HG03159 (cell line): ENCODE results near the gene NEK11.

Experiments
- ATAC-seq: cut with Tn5 transposase; IDR thresholded peaks from one replicate; pipeline ENCODE4 v1.9.1; 2021; ENCODE audit warnings: mild to moderate bottlenecking, moderate library complexity; ENCODE audit not compliant: unreplicated experiment

Gene NEK11

GRCh38 chr3:131221731-131222130, 195.1 kb downstream of the NEK11 start:
- ATAC-seq = no peak

- ATAC-seq = no peak
Observed at GRCh38 chr3:131222599-131222998, 195.9 kb downstream of the NEK11 start.

GRCh38 chr3:131223373-131224289, 197.0 kb downstream of the NEK11 start:
- ATAC-seq = no peak

- ATAC-seq = no peak
Observed at GRCh38 chr3:131224886-131225550, 198.3 kb downstream of the NEK11 start.

- ATAC-seq = no peak
Observed at GRCh38 chr3:131228522-131228921, 201.8 kb downstream of the NEK11 start.

GRCh38 chr3:131231710-131232389, 205.2 kb downstream of the NEK11 start:
- no peak for ATAC-seq

DNA sequence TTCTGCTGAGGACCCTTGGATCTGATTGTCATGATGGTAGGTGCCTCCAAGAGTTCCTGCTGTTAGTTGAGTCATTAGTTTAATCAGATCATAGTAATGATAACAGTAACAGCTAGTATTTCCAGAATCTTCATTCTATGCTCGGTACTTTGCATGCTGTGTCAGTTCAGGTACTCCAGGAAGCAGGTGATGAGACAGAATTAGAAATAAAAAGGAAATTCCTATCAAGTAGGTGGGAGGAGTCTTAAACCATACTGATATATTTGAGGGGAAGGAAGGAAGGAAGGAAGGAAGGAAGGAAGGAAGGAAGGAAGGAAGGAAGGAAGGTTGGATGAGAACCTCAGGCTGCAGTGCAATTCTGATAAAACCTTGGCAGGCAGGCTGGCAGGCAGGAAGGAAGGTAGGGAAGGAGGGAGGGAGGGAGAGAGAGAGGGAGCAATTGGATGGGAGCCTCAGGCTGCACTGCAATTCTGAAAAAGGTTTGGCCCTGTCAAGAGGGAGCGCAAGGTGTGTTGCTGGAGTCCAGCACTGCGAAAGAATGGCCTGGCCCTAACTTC, 206.1 kb downstream of the NEK11 start:
- no peak for ATAC-seq

DNA sequence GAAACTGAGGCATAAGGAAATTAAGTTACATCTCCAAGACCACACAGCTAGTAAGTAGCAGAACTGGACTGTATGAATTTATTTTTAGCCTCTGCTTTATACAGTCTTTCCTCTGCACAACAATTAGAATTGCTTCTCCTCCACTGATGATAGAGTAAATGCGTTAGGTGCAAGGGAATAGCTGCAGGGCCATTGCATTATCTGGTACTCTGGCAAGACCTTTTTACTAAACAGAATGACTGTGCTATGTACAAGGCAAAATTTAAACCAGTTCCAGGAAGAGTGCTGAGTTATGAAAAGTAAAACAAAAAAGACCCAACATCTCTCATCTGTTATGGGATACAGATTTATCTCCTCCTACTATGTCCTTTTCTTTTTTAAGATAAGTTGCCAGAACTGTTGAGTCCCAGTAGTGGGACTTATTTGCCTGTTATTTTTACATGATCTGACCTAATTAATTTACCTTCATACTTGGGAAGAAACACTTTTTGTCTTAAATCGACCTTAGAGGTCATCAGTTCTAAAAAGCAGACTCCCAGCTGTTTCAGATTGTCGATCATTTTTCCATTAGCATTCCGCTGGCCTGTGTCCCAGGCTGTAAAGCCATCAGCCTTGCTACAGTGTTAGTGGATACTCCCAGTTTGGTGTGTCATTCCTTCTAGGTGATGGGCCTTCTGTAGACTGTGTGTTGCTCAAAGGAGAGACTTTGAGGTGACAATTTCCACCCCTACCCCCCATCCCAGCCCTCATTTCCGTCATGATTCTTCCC, 207.4 kb downstream of the NEK11 start:
- ATAC-seq = no peak

DNA sequence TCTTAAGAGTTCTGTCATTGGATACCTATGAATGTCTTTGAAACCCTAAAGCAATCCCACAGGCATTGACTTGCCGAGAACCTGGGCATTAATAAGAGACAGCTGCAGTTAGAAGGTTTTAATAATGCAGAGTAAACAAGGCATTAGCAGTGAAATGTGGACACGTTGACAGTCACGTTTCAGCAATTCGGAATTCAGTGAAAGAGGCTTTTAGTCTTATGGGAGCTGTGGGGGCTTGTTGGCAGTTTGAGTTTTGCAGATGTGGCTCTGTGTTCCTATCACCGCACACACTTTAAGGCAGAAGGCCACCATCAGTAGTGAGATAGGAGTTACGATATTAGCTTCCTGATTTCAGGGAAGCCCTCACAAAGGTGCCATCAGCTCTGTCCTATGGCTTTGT, 209.7 kb downstream of the NEK11 start:
- ATAC-seq = no peak

GRCh38 chr3:131238496-131238895, 211.8 kb downstream of the NEK11 start:
- ATAC-seq = no peak

GRCh38 chr3:131239267-131239666, 212.6 kb downstream of the NEK11 start:
- no peak for ATAC-seq

GRCh38 chr3:131242201-131242600, 215.5 kb downstream of the NEK11 start:
- ATAC-seq = no peak

DNA sequence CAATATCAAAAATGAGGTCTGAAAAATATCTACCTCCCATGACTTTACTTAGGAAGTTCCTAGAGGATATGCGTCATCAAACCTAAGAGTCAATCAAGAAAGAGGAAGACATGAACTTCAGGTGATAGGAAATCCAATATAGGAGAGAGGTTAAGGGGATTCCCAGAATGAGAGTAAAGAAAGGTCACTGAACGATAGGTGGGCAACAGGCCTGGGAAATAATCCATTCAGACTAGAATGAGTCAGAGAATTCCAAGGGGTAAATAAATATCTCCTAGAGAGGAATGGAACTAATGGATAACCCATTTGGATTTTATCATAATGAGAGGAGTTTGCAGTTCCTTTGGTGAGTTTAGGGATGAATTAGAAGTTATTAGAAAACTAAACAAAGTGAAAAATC, 223.8 kb downstream of the NEK11 start:
- ATAC-seq = no peak

GRCh38 chr3:131260525-131260924, 233.8 kb downstream of the NEK11 start:
- ATAC-seq = no peak

DNA sequence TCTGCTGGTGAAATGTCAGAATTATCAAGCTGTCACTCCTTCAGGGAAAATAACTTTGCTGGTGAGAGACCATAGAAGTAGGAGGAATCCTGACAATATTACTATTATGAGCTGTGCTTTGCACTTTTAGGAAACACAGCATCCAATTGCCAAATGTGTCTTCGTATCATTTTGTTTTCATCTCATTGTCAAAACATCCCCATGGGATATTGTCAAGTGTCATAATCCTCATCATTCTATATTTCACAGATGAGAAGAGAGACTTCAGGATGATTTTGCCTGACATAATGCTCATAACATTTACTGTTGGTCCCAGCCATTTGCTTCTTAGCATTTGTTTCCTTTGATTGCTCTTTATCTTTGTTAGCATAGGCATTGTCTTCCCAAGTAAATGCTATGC, 234.4 kb downstream of the NEK11 start:
- ATAC-seq = no peak

- no peak for ATAC-seq
Observed at GRCh38 chr3:131275556-131275955, 248.9 kb downstream of the NEK11 start.

DNA sequence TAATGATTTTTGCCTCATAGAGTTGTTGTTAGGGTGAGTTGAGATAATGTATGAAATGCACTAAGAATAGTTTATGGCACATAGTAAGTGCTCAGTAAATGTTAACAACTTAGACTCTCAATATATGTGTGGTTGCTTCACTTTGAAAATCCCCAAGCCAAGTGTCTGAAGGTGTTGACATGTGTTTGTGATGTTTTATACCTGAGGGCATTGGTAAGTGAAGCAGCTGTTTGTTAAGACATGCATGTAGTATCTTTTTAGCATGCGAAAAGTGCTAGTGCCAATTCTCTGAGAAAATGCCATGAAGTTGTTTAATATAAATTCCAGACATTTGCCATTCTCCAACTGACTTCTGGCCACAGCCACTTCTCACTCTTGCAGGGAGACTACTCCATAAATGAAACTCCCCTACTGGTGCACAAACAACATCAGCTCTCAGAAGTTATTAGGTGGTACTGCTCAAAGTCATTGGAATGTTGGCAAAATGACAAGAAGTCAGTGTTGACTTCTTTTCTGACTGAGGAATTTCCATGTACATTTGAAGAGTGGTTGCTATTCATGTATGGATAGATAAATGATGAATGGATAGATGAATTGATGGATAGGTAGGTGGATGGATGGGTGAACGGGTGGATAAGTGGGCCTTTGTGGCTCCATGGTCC, 251.3 kb downstream of the NEK11 start:
- ATAC-seq = no peak

DNA sequence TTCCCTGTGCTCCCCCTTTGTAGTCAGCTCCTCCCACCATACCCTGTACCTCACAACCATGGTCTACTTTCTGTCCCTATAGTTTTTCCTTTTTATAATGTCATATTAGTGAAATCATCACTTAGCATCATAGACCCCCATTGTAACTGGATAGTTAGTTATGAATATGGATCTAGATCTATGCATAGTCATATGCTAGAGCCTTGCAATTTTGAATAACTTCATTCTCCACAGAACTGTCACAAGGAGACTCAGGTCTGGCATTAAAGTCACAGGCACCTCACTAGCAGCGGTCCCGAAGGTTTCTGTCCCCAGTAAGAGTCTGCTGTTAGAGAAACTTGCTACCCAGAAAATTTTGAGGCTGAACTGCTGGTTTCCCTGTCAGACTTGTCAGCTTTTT, 252.9 kb downstream of the NEK11 start:
- no peak for ATAC-seq

DNA sequence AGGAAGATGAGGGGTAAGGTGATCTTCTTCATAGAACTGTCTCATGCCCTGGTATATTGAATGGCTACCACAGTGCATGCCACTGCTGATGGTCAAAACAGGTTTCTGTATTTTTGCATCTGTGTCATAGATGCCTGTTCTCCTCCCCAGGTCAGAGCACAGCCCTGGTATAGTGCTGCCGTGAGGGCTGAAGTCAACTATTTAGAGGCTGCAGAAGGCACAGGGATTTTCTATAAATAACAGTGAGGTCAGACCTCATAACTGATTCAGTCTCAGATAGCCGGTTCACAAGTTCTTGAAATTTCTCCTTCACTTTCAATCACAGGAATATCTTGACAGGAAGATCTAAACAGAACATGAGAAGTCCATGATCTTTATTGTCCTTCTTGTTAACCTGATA, 255.7 kb downstream of the NEK11 start:
- ATAC-seq = no peak

GRCh38 chr3:131282967-131283366, 256.3 kb downstream of the NEK11 start:
- no peak for ATAC-seq
